ENCODE data around the gene ASB7.

DNA sequence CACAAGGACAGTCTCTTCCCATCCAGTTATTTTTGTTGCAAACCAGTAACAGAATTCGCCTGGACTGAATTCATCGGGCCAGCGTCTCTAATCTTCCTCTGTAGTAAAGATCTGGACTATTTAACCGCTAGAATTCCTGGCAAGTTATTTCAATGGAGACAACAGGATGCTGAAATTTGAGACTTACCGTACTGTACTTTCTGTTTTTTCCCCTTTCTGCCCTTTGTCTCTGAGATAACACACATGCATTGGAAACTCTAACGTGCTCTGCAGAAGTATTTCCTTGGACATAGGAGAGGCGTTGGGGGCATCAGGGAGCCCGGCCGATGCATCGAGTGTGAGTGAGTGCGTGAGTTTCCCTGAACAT, 61.5 kb downstream of the ASB7 start:
- TF ChIP-seq, protein P1, sequence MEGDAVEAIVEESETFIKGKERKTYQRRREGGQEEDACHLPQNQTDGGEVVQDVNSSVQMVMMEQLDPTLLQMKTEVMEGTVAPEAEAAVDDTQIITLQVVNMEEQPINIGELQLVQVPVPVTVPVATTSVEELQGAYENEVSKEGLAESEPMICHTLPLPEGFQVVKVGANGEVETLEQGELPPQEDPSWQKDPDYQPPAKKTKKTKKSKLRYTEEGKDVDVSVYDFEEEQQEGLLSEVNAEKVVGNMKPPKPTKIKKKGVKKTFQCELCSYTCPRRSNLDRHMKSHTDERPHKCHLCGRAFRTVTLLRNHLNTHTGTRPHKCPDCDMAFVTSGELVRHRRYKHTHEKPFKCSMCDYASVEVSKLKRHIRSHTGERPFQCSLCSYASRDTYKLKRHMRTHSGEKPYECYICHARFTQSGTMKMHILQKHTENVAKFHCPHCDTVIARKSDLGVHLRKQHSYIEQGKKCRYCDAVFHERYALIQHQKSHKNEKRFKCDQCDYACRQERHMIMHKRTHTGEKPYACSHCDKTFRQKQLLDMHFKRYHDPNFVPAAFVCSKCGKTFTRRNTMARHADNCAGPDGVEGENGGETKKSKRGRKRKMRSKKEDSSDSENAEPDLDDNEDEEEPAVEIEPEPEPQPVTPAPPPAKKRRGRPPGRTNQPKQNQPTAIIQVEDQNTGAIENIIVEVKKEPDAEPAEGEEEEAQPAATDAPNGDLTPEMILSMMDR (IDR thresholded peaks at IDR 0.05; ENCODE audit: poor library complexity): no peak
- TF ChIP-seq EZH2 (IDR thresholded peaks at IDR 0.05; ENCODE audit: borderline replicate concordance) (no peak), EZH2phosphoT487 (IDR thresholded peaks at IDR 0.05; ENCODE audit: low read depth, severe bottlenecking, unreplicated experiment) (no peak)

Data from hepatocyte (in vitro differentiated cells).